SH-SY5Y (cell line): ENCODE measurements around the gene DCBLD2.

Source experiments
- GATA2 ChIP-seq: IDR thresholded peaks from 2 replicates; pipeline ENCODE4 v1.6.1; 2011; ENCODE audit warnings: mild to moderate bottlenecking, low read depth, low read length
- GATA3 ChIP-seq: IDR thresholded peaks from 2 replicates; pipeline ENCODE4 v1.6.1; 2011; ENCODE audit warnings: low read depth, mild to moderate bottlenecking, low read length, moderate library complexity

GRCh38 chr3:98763076-98763475 lies 138.4 kb downstream of the DCBLD2 start, which contains the start of gene ST3GAL6:
- TF ChIP-seq GATA3: peak; percentile 54; the same call in 1 of the 2 replicates
- TF ChIP-seq GATA2: peak; percentile 69
